Right lobe of liver (tissue), 4 donors: ENCODE results near the gene MDH2.
"Not testable (repeated sequence)": the region's sequence is repeated elsewhere in the genome, so short reads cannot be mapped to it uniquely, and the experiment has no call there.

Source experiments
- POLR2A ChIP-seq: fragments of 450-650 bp; IDR thresholded peaks from one replicate; pipeline ENCODE4 v1.6.1; 2017; ENCODE audit warnings: antibody characterized with exemption, mild to moderate bottlenecking
- TF ChIP-seq, protein P1 (sequence below), 4 donors: fragments of 200-600 bp in 3 of 4; fragments of 450-650 bp in 1 of 4; IDR thresholded peaks; one replicate each; pipeline versions ENCODE4 v1.5.1 to v1.8.0; 2016 to 2022; ENCODE audit warnings: antibody characterized with exemption in 4 of 4, mild to moderate bottlenecking in 2 of 4
- donor health status: DM: no; HTN: no; CAD: no.
- donor health status: DM: no; HTN: no; CAD: no.
- donor health status: DM: no; HTN: yes; CAD: no.

DNA sequence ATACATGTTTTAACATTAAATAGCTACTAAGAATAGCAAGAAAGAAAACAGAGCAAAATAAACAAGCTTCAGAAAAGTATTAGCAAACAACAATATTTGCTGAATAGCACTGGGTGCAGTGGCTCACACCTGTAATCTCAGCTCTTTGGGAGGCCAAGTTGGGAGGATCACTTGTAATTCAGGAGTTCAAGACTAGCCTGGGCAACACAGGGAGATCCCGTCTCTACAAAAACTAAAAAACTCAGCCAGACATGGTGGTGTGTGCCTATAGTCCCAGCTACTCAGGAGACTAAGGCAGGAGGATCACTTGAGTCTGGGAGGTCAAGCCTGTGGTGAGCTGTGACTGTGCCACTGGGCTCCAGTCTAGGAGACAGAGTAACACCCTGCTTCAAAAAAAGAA, 66.8 kb downstream of the MDH2 start:
- TF ChIP-seq, protein P1, sequence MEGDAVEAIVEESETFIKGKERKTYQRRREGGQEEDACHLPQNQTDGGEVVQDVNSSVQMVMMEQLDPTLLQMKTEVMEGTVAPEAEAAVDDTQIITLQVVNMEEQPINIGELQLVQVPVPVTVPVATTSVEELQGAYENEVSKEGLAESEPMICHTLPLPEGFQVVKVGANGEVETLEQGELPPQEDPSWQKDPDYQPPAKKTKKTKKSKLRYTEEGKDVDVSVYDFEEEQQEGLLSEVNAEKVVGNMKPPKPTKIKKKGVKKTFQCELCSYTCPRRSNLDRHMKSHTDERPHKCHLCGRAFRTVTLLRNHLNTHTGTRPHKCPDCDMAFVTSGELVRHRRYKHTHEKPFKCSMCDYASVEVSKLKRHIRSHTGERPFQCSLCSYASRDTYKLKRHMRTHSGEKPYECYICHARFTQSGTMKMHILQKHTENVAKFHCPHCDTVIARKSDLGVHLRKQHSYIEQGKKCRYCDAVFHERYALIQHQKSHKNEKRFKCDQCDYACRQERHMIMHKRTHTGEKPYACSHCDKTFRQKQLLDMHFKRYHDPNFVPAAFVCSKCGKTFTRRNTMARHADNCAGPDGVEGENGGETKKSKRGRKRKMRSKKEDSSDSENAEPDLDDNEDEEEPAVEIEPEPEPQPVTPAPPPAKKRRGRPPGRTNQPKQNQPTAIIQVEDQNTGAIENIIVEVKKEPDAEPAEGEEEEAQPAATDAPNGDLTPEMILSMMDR (IDR thresholded peaks at IDR 0.05): not testable (repeated sequence)
- TF ChIP-seq POLR2A: not testable (repeated sequence)
